Suppressor macrophage treated with lipopolysaccharide for 4 hours (primary cell): ENCODE measurements around the gene ANKRD11.
A peak's percentile ranks its signal among the peaks of the same experiment; 100 is the strongest.

Experiments used
- DNase-seq: peaks from one replicate; pipeline ENCODE4 v3.0.0-alpha.2; 2020

Gene ANKRD11

GRCh38 chr16:89506113-89506504, 15.7 kb upstream of the ANKRD11 start:
- DNase-seq = no peak

GRCh38 chr16:89505204-89506112, 15.1 kb upstream of the ANKRD11 start:
- DNase-seq = peak; percentile 98

- DNase-seq = no peak
Measured at GRCh38 chr16:89504091-89504490, 13.7 kb upstream of the ANKRD11 start.

- no peak for DNase-seq
Measured at GRCh38 chr16:89502081-89502843, 11.9 kb upstream of the ANKRD11 start.

GRCh38 chr16:89499767-89500166, 9.4 kb upstream of the ANKRD11 start:
- DNase-seq = no peak

GRCh38 chr16:89498839-89499238, 8.5 kb upstream of the ANKRD11 start:
- no peak for DNase-seq

- DNase-seq = no peak
Measured at GRCh38 chr16:89495121-89495520, 4.8 kb upstream of the ANKRD11 start.

- no peak for DNase-seq
Measured at GRCh38 chr16:89493776-89494175, 3.4 kb upstream of the ANKRD11 start.

- no peak for DNase-seq
Measured at GRCh38 chr16:89491974-89492687, 1.8 kb upstream of the ANKRD11 start.

- peak; percentile 65 for DNase-seq
Measured at GRCh38 chr16:89491238-89491869, 993 bp upstream of the ANKRD11 start.

- no peak for DNase-seq
Measured at GRCh38 chr16:89489898-89490438, 393 bp downstream of the ANKRD11 start.

- DNase-seq = peak; percentile 92
Measured at GRCh38 chr16:89489040-89489897, 1.1 kb downstream of the ANKRD11 start.

- no peak for DNase-seq
Measured at GRCh38 chr16:89485701-89486246, 4.6 kb downstream of the ANKRD11 start.

GRCh38 chr16:89484923-89485679, 5.3 kb downstream of the ANKRD11 start:
- no peak for DNase-seq

GRCh38 chr16:89484041-89484501, 6.3 kb downstream of the ANKRD11 start:
- no peak for DNase-seq

GRCh38 chr16:89482817-89483205, 7.5 kb downstream of the ANKRD11 start:
- DNase-seq = no peak

GRCh38 chr16:89482150-89482816, 8.1 kb downstream of the ANKRD11 start:
- DNase-seq = peak; percentile 53

- DNase-seq = no peak
Measured at GRCh38 chr16:89481356-89481955, 8.9 kb downstream of the ANKRD11 start.

- DNase-seq = peak; percentile 59
Measured at GRCh38 chr16:89478576-89479221, 11.7 kb downstream of the ANKRD11 start.
